ENCODE results near the gene TNFRSF14. TPM values are rescaled to one million over a fixed set of nuclear protein-coding genes. Genes with fewer than 3 reads are reported as not detected.
A peak's percentile ranks its signal among the peaks of the same experiment; 100 is the strongest.

Gene TNFRSF14
- total RNA-seq, 1 donor from 2014 or later, result 12.0 TPM

DNA sequence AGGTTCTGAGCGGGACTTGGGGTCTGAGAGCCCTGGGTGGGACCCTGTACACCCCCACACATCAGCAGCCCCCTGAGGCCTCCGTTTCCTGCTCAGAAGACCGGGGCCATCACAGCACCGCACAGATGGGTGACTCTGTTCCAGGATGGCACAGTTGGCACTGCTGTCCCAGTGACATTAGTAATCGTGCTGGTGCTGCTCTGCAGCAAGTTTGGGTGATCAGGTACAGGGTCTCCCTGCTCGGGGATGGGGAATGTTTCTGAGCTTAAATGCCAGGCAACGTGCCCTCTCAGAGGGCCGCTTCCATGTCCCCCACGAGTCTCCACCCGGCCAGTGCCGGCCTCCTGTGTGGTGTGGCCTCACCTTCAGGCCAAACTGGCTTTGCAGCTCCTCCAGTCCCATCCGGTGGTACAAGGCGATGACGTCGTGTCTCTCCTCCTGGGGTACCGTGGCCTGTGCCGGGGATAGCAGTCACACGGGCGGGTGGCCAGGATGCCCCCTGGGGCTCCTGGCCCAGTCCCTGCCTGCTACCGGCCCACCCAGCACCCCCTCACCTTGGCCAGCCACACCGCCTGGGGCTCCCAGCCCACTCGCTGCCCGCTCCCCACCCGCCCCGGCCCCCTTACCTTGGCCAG lies 47.5 kb downstream of the TNFRSF14 start:
- ATAC-seq, result no peak

DNA sequence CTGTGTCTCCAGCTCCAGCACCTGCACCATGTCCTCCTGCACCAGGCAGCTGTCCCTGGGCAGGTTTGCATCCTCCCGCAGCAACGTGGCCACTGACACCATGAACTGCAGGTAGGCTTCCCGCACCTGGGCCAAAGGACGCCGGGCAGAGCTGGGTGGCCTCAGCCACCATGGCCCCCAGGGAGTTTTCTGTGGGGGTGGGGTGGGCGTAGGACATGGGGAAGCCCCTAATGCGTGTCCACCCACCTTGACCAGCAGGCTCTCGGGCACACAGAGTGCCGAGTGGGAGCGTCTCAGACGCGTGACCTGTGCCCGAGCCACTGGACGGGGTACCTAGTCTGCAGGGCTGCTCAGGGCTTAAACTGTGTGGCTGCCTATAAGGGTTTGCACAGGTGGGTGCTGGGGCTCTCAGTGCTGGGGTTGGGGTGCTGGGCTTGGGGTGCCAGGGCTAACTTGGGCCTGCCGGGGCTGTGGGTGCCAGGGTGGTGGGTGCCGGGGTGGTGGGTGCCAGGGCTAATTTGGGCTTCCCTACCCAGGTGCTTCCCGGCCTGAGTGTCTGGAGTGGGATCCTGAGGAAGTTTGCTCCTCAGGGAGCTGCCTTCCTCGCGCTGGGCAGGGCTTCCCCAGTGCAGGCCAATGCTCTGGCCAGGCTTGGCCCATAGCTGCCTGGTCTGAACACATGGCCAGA lies 48.1 kb downstream of the TNFRSF14 start:
- ATAC-seq, result no peak

DNA sequence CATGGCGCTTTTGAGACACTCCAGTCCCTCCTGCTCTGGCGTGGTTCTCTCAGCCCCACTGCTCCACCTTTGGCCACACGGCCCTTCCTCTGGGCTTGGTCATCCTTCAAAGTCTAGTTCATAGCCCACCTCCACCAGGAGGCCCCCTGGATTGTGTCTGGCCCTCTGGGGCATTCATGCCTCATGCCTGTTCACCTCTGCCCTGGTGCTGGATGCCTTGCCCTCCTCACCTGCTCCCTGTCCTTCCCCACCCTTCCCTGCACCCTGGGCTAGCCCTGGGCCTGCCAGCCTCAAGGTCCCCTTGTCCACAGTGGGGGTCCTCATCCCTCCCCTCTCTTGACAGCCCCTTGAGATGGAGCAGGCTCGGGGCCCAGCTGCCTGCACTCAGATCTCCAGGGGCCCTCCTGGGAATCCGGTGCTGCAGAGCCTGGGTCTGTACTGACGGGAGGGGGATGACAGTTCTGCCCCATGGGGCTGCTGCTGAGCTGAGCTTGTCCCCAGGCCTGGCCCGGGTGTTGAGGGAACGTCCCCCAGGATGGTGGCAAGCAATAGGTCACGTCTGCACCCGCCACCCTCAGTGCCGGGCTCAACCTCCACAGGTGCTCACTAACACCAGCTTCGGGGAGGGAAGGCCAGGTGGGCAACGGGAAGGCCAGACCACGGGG lies 48.8 kb downstream of the TNFRSF14 start:
- ATAC-seq, result no peak

DNA sequence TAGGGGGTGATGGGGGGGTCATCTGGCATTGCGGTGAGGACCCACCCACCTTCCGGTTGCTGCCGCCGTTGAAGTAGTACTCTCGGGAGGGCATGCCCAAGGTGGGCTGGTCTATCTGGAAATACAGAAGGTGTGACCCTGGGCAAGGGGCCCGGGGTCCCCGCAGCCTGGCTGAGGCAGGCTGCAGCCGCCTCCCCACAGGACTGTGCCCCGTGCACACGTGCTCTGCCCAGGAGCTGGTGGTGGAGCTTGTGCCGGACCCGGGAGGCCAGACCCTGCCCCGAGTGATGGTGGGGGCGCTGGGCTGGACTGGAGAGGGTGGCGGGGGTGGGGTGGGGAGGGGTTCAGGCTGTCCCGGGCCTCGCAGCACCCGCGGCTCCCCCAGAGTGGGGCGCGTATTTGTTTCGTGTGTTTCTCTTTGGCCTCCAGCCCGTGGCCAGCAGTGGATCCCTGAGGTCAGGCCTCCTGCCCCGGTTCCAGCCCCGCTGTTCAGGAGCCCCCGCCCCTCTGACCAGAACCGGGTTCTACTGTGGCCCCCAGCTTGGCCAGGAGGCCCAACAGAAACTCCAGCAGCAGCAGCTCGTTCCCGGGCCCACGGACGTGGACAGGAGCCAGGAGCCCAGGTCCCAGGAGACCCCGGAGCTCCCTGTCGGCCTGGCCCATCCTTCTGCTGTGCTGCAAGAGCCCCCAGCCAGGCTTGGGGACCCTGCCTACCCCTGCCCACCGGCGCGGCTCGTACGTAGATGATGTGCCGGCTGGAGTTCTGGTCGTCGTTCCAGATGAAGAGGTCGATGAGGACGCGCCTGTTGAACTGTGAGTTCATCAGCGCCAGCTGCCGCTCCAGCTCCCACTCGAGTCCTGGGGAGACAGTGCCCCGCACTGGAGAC lies 49.6 kb downstream of the TNFRSF14 start:
- ATAC-seq, result no peak

DNA sequence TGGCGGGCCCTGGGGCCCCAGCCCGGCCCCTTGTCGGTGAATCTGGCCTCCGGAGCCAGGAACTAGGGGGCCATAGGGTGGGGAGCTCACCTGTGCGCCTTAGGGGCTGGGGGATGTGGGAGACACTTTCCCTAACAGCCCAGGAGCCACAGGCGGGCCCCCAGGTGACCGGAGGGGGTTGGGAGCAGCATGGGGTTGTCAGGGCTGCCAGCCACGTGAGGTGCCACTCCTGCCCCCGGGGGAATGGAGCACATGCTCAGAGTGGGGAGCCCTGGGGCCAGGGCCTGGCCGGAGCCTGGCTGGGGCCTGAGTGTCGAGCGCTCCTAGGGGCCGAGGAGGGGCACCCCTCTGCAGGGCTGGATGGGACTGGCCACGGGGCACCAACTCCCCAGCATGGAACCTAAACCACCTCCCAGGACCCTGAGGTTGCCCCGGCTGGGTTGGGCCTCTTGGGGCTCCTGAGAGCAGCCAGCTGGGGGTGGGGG lies 50.3 kb downstream of the TNFRSF14 start:
- ATAC-seq, result no peak

DNA sequence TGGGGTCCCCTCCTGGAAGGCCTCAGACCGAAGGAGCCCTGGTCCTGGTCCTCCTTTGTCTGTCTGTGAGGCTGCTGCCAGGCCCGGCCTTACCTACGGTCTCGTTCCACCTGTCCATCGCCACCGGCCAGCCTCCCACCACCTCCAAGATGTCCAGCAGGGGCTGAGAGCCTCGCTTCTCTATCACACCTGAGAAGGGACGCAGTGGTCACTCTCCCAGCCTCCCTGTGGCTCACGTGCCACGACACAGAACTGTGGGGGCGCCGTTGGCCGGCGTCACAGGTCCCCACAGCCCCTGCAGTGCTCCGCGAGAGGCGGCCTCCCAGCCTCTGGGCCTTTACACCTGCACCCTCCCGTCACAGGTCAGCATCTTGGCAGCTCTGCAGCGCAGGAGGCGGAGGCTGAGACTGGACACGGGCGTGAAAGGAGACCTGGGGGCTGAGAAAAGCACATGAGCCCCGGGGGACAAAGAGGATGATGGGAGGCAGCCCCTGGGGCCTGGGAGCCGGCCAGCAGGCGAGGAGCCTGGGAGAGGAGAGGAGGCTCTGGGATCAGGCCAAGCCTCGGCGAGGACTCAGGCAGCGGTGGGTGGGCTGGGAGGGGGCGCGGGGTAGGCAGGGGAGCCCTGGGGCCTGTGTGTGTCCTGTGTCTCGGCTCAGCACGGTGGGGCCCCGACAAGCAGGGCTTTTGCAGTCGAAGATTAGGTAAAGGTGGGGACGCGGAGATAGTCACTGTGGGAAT lies 50.9 kb downstream of the TNFRSF14 start:
- no peak for ATAC-seq

DNA sequence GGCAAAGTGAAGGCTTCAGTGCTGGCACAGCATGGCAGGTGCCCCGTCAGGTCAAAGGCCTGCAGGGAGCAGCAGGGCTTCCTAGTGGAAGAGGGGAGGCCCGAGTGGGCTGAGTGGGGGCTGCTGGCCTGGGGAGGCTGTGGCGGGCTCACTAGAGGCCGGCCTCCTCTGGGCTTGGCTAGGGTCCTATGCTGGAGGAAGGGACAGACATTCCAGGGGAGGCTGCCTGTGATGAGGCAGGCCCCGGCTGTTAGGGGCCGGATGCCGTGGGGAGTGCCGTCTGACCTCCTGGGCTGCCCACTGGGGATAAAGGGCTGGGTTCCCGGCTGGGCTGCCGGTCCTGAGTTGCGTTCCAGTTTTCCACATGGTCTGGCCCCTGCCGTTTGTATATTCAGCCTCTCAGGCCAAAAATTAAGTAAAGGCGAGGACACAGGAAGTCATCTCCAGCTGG lies 51.5 kb downstream of the TNFRSF14 start:
- no peak for ATAC-seq

DNA sequence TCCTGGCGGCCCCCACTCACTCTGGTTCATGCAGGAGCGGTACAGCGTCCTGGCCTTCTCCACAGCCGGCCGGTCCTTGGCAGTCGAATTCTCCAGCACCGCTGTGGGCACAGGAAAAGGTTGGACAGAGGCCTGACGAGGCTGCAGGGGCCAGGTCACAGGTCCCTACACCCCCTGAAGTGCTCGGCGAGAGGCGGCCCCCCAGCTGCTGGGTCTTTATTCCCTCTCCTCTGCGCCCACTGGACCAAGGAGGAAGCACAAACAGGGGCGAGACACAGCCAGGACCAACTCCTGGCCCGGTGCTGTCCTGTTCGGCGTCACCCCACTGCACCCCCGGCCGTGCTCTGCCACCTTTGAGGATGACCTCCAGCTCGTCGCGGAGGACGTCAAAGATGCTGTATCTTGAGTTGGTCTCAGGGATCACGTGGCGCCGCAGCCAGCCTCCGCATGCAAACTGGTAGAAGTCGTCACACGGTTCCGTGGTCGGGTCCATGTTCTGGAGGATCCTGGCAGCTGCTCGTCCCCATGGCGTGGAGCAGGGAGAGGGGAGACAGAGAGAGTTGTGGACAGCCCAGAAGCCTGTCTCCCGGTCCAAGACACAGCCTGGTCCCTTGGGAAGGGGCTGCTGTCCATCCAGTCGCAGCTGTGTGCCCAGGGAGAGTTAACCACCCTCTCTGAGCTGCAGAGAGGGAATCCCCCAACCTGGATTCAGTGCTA lies 53.3 kb downstream of the TNFRSF14 start:
- ATAC-seq, result no peak

DNA sequence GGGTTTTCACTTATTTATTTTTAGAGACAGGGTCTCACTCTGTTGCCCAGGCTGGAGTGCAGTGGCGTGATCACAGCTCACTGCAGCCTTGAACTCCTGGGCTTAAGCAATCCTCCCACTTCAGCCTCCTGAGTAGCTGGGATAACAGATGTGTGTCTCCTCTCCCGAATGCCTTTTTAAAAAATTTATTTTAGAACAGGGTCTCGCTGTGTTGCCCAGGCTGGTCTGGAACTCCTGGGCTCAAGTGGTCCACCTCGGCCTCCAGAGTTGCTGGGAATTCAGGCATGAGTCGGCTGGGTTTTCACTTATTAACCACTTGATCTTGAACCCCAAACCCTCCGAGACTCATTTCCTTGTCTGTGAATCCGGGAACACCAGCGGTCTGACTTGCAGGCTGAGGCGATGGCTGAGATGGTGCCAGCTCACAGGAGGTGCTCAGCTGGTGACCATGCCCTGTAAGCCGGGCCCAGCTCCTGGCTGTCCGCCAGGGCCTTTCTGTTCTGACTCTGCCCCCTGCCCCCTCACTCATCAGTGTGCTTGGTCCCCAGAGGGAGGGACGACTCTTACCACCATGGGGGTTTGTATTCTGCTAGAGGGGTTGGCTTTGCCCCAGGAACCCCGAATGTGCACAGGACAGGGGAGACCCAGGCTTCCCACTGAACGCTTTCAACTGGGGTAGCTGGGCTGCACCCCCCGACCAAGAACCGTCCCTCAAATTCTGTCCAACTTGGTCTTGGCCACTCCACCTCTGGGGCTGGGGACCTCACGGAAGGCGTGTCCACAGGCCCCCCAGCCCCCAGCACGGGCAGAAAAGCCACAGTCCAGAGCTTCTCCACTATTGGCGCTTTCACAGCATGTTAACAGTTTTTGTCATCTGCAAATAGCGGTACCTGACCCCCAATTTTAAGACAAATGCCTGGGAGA lies 54.1 kb downstream of the TNFRSF14 start:
- no peak for ATAC-seq

DNA sequence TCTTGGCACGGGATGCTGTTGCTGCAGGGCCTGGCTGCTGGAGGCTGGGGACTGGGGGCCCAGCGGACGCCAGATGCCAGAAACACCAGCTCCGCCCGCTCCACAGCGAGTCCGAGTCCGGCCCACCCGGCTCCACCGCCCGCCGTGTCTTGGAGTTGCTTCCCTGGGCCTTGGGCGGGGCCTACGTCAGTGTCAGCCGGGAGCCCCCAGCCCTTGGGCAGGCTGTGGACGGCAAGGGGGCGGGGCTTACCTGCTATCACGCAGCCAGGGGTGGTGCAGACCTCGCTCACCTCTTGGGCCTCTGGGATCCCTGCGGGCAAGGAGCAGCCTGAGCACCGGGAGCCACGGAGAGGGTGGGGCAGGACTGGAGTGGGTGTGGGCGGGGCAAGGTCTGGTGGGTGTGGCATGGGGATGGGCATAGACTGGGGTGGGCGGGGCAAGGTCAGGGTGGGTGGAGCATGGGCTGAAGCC lies 54.9 kb downstream of the TNFRSF14 start:
- peak; percentile 68 for ATAC-seq

DNA sequence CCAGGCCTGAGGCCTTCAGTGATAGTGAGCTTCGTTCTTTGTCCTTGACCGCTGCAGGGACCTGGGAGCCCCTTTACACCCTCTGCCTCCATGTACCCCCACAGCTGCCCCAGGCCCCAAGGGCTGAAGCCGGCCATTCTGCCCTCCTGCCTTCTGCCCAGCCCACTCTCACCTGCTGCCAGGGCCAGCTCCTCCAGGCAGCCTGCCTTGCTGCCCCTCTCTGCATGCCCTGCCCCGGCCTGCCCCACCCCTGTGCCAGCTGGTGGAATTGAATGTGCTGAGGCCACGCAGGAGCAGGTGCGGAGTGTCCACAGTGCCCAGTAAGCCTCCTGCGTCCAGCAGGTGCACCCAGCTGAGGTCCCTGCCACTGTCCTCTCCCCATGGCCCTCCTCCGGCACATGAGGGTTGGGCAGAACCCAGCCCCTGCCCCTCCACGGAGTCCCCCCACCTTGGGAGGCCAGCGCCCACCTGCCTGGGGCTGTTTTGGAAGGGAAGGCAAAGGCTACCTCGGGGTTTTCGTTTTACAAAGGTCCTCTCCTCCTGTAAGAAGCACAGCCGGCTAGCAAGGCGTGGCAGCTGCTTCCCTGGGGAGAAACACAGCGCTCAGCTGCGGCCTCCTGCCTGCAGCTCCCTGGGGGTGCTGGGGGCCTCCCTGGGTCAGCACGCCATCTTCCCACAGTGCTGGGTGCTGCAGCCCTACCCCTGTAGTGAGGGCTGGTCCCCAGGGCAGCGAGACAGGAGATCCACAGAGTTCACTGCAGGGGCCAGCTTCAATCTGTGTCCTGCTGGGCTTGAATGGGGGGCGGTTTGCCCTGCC lies 55.7 kb downstream of the TNFRSF14 start:
- no peak for ATAC-seq

DNA sequence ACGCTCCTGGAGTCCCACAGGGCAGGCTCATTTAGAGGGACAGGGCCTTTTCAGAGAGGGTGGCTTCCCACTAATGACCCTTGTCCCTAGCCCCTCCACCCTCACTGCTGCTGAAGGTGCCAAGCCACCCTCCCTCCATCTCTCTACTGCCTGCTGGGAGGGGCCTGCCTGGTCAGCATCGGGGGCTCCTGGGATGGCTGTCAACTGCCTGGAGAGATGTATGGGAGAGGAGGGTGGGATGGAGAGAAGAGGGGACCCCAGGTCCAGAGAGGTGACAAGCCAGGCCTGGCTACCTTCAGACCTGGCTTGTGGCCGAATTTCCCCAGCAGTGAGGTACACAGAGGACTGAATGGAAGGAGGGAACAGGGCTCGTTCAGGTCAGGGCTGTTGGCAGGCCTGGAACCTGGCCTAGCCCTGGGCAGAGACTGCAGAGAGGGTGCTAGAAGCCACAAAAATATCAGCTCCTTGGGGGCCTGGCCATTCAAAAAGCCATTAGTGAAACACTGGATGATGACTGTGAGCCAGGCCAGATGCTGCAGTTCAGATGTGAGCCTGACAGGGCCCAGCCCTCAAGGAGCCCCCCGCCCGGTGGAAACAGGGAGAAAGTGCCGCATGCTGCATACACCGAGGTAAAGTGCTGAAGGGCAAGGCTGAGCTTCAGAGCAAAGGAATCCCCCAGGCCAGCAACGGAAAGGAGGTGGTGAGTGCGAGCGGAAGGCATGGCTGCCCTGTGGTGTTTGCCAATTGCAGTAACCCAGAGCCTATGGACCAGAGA lies 56.6 kb downstream of the TNFRSF14 start:
- ATAC-seq, result no peak

Other genes starting within 250 kb of the TNFRSF14 start
- 8.4 TPM for gene MORN1, start 164.8 kb upstream of the TNFRSF14 start, total RNA-seq
- 167 TPM for gene RER1, start 164.5 kb upstream of the TNFRSF14 start, total RNA-seq
- gene PEX10, start 143.8 kb upstream of the TNFRSF14 start, total RNA-seq, result 17.7 TPM
- 21.0 TPM for gene PLCH2, start 80.1 kb upstream of the TNFRSF14 start, total RNA-seq
- gene PANK4, start 29.8 kb upstream of the TNFRSF14 start, total RNA-seq, result 10.1 TPM
- gene HES5, start 26.1 kb upstream of the TNFRSF14 start, total RNA-seq, result 1.3 TPM
- 12.7 TPM for gene PRXL2B, start 30.4 kb downstream of the TNFRSF14 start, total RNA-seq
- gene MMEL1, start 76.6 kb downstream of the TNFRSF14 start, total RNA-seq, result 2.3 TPM
- gene TTC34, start 245.3 kb downstream of the TNFRSF14 start, total RNA-seq, result 0.08 TPM

Measured in esophagus mucosa (tissue), 1 donor.